Mesodermal cell (in vitro differentiated cells): ENCODE measurements around the gene GADD45A.
A peak's percentile ranks its signal among the peaks of the same experiment; 100 is the strongest.

Source experiments
- H3K27ac ChIP-seq: 2 replicates; pipeline ENCODE4 v1.7.0; 2013; ENCODE audit warnings: mild to moderate bottlenecking, low read depth, low read length, moderate library complexity; ENCODE audit not compliant: severe bottlenecking
- H3K36me3 ChIP-seq: 2 replicates; pipeline ENCODE4 v1.7.1; 2013; ENCODE audit warnings: mild to moderate bottlenecking, low read length, moderate library complexity; ENCODE audit not compliant: control insufficient read depth, insufficient read depth
- H3K4me1 ChIP-seq: one replicate; pipeline ENCODE4 v1.7.1; 2013; ENCODE audit warnings: mild to moderate bottlenecking, low read length; ENCODE audit not compliant: insufficient read depth, control insufficient read depth, poor library complexity, severe bottlenecking
- H3K4me3 ChIP-seq: 2 replicates; pipeline ENCODE4 v1.7.0; 2013; ENCODE audit warnings: low read length, control low read depth, mild to moderate bottlenecking; ENCODE audit not compliant: insufficient read depth, poor library complexity, severe bottlenecking; ENCODE audit errors: extremely low read depth
- H3K9me3 ChIP-seq: 2 replicates; pipeline ENCODE4 v1.7.1; 2013; ENCODE audit warnings: mild to moderate bottlenecking, low read length, moderate library complexity; ENCODE audit not compliant: control insufficient read depth
- WGBS, 2 experiments: methylation state at CpG; one replicate each; pipeline ENCODE4 v1.1.5; 2013; ENCODE audit warnings: missing lambda C conversion rate in 2 of 2; ENCODE audit not compliant: insufficient coverage in 2 of 2; 5-methylcytosine and 5-hydroxymethylcytosine counted together

Gene GADD45A

DNA sequence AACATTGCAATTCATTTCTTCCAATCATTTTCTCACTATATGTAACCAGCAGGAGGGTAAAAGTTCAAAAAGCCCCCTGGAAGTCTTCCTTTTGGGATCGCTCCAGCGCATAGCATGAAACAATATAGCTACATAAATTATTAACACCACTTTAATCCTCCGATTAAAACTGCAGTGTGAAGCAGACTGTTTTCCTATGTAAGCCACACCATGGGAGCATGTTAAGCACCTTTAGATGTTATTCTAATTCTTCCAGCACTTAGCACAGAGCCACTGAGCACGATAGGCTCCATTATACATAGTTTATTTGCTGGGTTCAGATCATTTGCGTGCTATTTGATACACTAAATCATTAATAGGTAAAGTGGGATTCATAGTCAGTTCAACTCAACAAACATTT is 18.4 kb upstream of the GADD45A start:
- WGBS, 2 experiments: 92 to 100% methylated on average over 2 to 3 of the region's 5 CpGs

DNA sequence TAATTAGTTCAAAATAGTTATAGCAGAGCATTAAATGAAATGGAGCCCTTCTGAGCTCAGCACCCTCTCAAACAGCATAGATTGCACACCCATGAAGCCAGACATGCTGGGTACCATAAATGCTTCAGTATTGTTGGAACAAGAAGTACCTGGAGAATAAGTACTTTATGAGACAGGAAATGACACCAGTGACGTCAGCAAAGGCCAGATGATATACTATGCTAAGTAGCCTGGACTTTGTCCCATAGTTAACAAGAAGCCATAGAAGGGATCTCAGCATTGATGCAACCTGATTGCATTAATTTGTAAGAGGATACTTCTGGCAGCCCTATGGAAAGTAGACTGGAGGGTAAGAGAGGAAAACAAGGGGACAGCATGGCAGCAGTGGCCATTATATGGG is 16.3 kb upstream of the GADD45A start:
- Histone ChIP-seq H3K9me3 (no peaks in the 10 kb centered on the region), H3K36me3 (no peaks in the 10 kb centered on the region), H3K4me1 (no peaks in the 10 kb centered on the region), H3K27ac (no peak overlapping the region), H3K4me3 (no peak overlapping the region)
- 75 to 92% methylated on average over 1 of the region's 1 CpG for WGBS, 2 experiments

More for the DNA sequence above, 18.4 kb upstream of the GADD45A start:
- Histone ChIP-seq H3K27ac (no peak overlapping the region), H3K9me3 (no peaks in the 10 kb centered on the region), H3K4me1 (no peaks in the 10 kb centered on the region), H3K36me3 (no peaks in the 10 kb centered on the region), H3K4me3 (no peak overlapping the region)

DNA sequence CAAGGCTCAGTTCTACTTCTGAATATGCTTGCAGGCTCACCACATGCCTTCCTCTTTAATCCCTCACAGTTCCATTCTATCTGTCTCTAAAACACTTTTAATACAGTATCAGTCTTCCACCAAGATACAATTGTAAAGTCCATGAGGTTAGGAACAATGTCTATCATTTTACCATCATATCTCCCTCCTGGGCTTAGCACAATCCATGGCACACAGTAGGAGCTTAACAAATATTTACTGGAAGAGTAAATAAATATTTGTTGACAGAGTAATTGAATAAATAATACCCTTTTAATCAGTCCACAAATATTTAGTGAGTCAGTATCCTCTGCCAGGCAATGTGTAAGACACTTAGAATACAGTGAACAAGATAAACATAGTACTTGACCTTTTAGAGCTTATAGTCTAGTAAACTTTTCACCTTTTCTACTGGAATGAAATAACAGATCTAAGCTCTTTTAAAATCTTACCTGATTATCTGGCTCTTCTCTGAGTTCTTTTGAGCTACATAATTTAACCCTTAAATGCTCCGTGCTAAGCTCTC is 12.7 kb upstream of the GADD45A start:
- Histone ChIP-seq H3K4me3 (no peak overlapping the region), H3K27ac (no peak overlapping the region), H3K36me3 (no peaks in the 10 kb centered on the region), H3K4me1 (peaks cover 3% of the 10 kb centered on the region), H3K9me3 (no peaks in the 10 kb centered on the region)
- 100% methylated on average over 1 of the region's 1 CpG; no CpG with 5 or more reads in 1 of the 2 experiments for WGBS, 2 experiments

DNA sequence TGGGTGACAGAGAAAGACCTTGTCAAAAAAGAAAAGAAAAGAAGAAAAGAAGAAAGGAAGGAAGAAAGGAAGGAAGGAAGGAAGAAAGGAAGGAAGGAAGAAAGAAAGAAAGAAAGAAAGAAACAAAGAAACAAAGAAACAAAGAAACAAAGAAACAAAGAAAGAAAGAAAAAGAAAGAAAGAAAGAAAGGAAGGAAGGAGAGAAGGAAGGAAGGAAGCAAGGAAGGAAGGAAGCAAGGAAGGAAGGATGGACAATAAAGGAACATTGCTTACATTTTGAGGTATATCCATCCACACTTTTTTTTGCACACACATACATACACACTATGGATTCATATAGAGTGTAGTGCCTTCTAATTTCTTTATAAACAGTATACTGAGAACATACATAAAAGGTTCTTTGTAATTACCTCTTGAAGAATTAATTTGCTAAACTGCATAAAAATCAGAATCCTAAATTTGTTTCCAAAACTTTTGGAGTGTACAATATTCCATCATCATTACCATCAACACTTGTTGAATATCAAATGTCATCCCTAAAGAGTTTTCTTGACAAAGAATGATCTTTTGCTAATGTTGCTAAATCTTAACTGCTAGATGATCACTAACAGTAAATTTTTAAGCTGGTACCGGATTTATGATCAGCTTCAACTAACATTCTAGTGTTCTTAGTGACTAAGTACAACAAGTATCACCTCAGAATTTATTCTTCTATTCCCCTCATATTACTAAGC is 11.4 kb upstream of the GADD45A start:
- Histone ChIP-seq H3K36me3 (no peaks in the 10 kb centered on the region), H3K4me1 (peaks cover 3% of the 10 kb centered on the region), H3K4me3 (no peak overlapping the region), H3K27ac (no peak overlapping the region), H3K9me3 (no peaks in the 10 kb centered on the region)
- no CpG with 5 or more reads among the region's 1 CpG for WGBS, 2 experiments

DNA sequence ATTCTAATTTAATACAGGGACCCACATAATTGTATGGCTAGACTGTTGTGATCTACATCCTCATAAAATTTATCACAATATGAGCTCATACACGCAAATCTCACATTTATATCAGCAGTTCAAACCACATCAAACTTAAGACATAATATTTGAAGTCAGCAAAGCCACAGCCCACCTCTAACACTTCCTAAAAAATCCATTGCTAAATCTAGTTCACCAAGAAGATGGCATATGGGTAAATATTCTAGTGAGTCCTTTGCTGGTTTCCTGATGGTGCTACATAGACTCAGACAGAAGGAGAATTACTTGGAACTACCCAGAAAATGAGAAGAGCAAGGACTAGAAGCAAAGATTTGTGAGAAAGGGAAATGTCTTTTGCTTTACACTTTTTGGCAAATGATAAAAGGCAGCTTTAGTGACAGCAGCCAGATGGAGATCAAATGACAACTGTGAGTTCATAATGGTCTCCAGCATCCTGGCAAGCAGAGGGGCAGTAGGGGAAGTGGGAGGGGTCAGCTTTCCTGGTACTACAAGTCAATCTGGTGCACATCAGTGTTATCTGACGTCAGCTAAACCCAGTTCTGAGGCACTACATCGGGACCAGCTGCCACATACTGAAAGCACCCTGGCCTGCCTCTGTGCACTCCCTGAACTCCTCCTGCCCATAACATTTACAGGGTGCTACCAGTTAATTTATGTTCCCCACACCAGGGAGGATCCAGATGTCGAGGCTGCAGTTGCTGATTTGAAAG is 10.6 kb upstream of the GADD45A start:
- Histone ChIP-seq H3K4me3 (no peak overlapping the region), H3K27ac (peak overlapping the region; percentile 19), H3K36me3 (no peaks in the 10 kb centered on the region), H3K4me1 (peaks cover 3% of the 10 kb centered on the region), H3K9me3 (no peaks in the 10 kb centered on the region)
- 64 to 100% methylated on average over 1 to 4 of the region's 4 CpGs for WGBS, 2 experiments

DNA sequence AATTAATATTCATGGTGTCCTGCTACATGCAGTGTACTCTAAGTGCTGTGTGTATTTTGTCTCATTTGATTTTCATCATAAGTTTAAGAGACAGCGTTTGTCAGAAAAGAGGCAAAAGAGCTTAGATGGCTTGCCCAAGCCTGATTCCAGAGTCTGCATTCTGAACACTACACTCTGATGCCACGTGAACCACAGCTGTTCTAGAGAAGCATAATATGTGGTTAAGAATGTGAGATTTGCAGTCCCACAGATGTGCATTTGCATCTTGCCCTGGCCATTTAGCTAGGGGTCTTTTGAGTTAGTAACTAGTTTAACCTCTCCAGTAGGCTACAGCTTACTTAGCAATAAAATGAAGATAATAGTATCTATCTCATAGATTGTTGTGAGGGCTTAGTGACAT is 9.2 kb upstream of the GADD45A start:
- H3K4me3 ChIP-seq: no peak overlapping the region
- 94 to 100% methylated on average over 1 to 2 of the region's 2 CpGs for WGBS, 2 experiments
- H3K27ac ChIP-seq: no peak overlapping the region
- H3K36me3 ChIP-seq: no peaks in the 10 kb centered on the region
- H3K4me1 ChIP-seq: peaks cover 3% of the 10 kb centered on the region
- H3K9me3 ChIP-seq: no peaks in the 10 kb centered on the region

DNA sequence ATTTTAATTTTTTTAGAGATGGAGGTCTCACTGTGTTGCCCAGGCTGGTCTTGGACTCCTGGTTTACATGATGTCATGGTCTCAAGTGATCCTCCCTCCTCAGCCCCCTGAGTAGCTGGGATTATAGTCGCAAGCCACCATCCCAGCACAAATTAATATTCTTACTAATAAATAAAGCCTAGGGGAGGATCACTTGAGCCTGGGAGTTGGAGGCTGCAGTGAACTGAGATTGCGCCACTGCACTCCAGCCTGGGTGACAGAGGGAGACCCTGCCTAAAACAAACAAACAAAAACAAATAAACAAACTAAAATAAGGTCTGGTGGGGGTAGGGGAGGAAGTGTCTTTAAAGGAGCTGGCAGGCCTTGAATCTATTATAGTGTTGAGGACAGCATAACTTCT is 8.7 kb upstream of the GADD45A start:
- WGBS, 2 experiments: no CpG with 5 or more reads among the region's 2 CpGs
- Histone ChIP-seq H3K4me3 (no peak overlapping the region), H3K9me3 (no peaks in the 10 kb centered on the region), H3K36me3 (no peaks in the 10 kb centered on the region), H3K4me1 (peaks cover 3% of the 10 kb centered on the region), H3K27ac (no peak overlapping the region)

DNA sequence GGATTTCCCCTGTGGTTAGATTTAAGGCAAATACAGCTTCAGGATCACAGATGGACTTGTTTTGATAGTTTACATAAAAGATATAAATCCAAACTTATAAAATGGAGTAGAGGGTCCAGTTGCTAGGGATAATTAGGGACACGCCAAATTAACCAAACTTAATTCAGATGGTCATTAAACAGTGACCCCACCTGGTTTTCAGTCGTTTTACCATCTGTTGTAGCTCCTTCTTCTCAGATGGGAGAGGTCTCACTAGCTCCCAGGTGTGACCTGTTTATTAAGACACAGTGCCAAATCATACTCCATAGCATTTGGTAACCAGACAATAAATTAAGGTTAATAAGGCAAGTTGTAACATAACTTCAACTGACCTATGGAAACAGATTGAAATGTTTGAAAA is 8.1 kb upstream of the GADD45A start:
- peaks cover 3% of the 10 kb centered on the region for H3K4me1 ChIP-seq
- whole genome bisulfite sequencing, 2 experiments: 75 to 100% methylated on average over 1 to 2 of the region's 2 CpGs
- H3K27ac ChIP-seq: no peak overlapping the region
- no peaks in the 10 kb centered on the region for H3K9me3 ChIP-seq
- H3K36me3 ChIP-seq: no peaks in the 10 kb centered on the region
- H3K4me3 ChIP-seq: no peak overlapping the region

DNA sequence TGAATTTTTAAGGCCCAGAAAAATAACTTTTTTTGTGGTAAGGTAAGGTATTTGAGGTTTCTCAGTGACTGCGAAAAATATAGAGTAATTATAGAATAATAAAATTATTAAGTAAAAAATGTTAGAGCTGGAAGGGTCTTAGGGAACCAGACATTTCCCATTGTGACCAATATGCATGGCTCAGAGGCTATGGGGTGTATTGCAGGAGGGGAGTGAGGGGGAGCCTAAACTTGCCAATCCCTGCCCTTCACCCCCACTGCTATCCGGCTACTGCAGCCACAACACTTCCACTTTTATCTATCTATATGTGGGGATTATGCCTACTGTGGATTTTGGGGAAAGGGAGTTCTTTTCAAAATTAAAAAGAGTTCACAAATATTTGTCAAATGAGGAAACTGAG is 7.6 kb upstream of the GADD45A start:
- H3K27ac ChIP-seq: no peak overlapping the region
- H3K4me1 ChIP-seq: peaks cover 3% of the 10 kb centered on the region
- no peak overlapping the region for H3K4me3 ChIP-seq
- WGBS, 2 experiments: 100% methylated on average over 1 of the region's 2 CpGs; no CpG with 5 or more reads in 1 of the 2 experiments
- no peaks in the 10 kb centered on the region for H3K9me3 ChIP-seq
- no peaks in the 10 kb centered on the region for H3K36me3 ChIP-seq

DNA sequence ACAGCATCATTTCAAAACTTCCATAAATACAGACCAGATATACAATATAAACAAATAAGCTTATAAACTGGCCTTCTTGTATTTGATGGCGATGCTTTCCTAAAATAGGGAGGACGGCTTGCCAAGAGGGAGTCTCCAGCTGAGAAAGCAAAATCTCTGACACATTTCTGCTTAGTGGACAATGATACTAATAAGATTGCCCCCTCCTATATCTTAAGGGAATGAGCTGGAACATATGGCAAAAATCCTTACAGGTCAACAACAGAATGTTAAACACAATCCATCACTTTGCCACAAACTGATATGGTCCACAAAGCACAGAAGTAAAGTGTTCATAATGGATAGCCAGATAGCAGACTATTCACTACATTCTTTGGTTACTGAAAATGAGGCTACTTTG is 7.1 kb upstream of the GADD45A start:
- Histone ChIP-seq H3K36me3 (no peaks in the 10 kb centered on the region), H3K4me1 (peaks cover 8% of the 10 kb centered on the region), H3K4me3 (no peak overlapping the region), H3K9me3 (no peaks in the 10 kb centered on the region), H3K27ac (no peak overlapping the region)
- WGBS, 2 experiments: 100% methylated on average over 1 of the region's 2 CpGs; no CpG with 5 or more reads in 1 of the 2 experiments

DNA sequence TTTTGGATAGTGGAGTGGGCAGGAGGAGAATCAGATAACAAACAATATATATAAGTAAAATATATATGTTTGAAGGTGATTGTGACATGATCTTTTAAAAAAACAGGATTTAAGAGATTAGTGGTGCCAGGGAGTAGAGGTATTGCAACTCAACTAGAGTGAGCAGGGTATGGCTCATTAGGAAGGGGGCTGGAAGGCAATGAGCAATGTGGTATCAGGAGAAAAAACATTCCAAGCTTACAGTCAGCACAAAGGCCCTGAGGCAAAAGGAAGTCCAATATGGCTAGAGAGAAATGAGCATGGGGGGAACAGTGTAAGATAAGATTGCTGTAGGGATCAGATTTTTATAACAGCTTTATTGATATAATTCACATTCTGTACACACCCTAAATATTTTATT is 5.3 kb upstream of the GADD45A start:
- Histone ChIP-seq H3K4me3 (no peak overlapping the region), H3K36me3 (no peaks in the 10 kb centered on the region), H3K9me3 (no peaks in the 10 kb centered on the region), H3K4me1 (peaks cover 14% of the 10 kb centered on the region), H3K27ac (no peak overlapping the region)
